Common myeloid progenitor, CD34-positive (primary cell): ENCODE data around the gene FOXP4.
A peak's percentile ranks its signal among the peaks of the same experiment; 100 is the strongest.

Source experiments
- CTCF ChIA-PET: fragments of 350-600 bp; sonication (Branson Sonifier 250); formaldehyde crosslinking; loops from one replicate; lab custom pipeline; 2021; ENCODE audit warnings: antibody characterized with exemption; lab: Charles Lee
- POLR2A ChIA-PET: fragments of 350-600 bp; sonication (Branson Sonifier 250); formaldehyde crosslinking; loops from one replicate; lab custom pipeline; 2021; ENCODE audit warnings: antibody characterized with exemption; lab: Charles Lee
- DNase-seq, 3 donors: peaks; one replicate each; pipeline versions ENCODE4 v3.0.0 to v3.0.0-alpha.2; 2013
- H3K27ac ChIP-seq, 2 experiments: 1 replicate in 1 of 2; 2 replicates in 1 of 2; pipeline ENCODE4 v1.7.0; 2013; ENCODE audit warnings: inconsistent platforms in 2 of 2, low read length in 2 of 2, mild to moderate bottlenecking in 2 of 2, low read depth in 1 of 2, moderate library complexity in 1 of 2; ENCODE audit not compliant: severe bottlenecking in 2 of 2, insufficient read depth in 1 of 2, poor library complexity in 1 of 2
- H3K27me3 ChIP-seq, 5 experiments: replicated peaks in 2 of 5; 1 replicate in 3 of 5; 2 replicates in 2 of 5; pipeline versions ENCODE4 v1.6.1 to v1.7.0; 2013; ENCODE audit warnings: low read length in 4 of 5, mild to moderate bottlenecking in 2 of 5, moderate library complexity in 2 of 5, inconsistent platforms in 1 of 5; ENCODE audit not compliant: insufficient read depth in 5 of 5, control insufficient read depth in 4 of 5
- H3K36me3 ChIP-seq, 4 experiments: 1 replicate in 2 of 4; 2 replicates in 2 of 4; pipeline versions ENCODE4 v1.6.1 to v1.7.0; 2013; ENCODE audit warnings: low read length in 3 of 4, control low read depth in 1 of 4, mild to moderate bottlenecking in 1 of 4; ENCODE audit not compliant: control insufficient read depth in 4 of 4, insufficient read depth in 4 of 4
- H3K4me1 ChIP-seq, 4 experiments: 1 replicate in 3 of 4; 2 replicates in 1 of 4; pipeline versions ENCODE4 v1.6.1 to v1.7.1; 2013; ENCODE audit warnings: low read length in 3 of 4, mild to moderate bottlenecking in 3 of 4, control low read depth in 1 of 4, inconsistent platforms in 1 of 4, moderate library complexity in 1 of 4; ENCODE audit not compliant: control insufficient read depth in 4 of 4, insufficient read depth in 4 of 4; ENCODE audit errors: control extremely low read depth in 1 of 4
- H3K4me3 ChIP-seq, 7 experiments: 1 replicate in 4 of 7; 2 replicates in 3 of 7; pipeline versions ENCODE4 v1.5.1 to v1.7.0; 2013; ENCODE audit warnings: mild to moderate bottlenecking in 7 of 7, low read length in 6 of 7, moderate library complexity in 6 of 7, inconsistent platforms in 2 of 7, low read depth in 2 of 7, control low read depth in 1 of 7; ENCODE audit not compliant: insufficient read depth in 4 of 7, control insufficient read depth in 1 of 7; ENCODE audit errors: extremely low read depth in 1 of 7
- H3K9me3 ChIP-seq, 5 experiments: 1 replicate in 4 of 5; 2 replicates in 1 of 5; pipeline versions ENCODE4 v1.6.1 to v1.7.1; 2013; ENCODE audit warnings: low read length in 4 of 5, mild to moderate bottlenecking in 2 of 5, inconsistent platforms in 1 of 5, low read depth in 1 of 5, moderate library complexity in 1 of 5; ENCODE audit not compliant: control insufficient read depth in 4 of 5, insufficient read depth in 2 of 5; ENCODE audit errors: control extremely low read depth in 1 of 5
- whole genome bisulfite sequencing: methylation state at CpG from one replicate; pipeline ENCODE4 v1.1.5; 2013; ENCODE audit not compliant: insufficient coverage; 5-methylcytosine and 5-hydroxymethylcytosine counted together

The FOXP4 gene

DNA sequence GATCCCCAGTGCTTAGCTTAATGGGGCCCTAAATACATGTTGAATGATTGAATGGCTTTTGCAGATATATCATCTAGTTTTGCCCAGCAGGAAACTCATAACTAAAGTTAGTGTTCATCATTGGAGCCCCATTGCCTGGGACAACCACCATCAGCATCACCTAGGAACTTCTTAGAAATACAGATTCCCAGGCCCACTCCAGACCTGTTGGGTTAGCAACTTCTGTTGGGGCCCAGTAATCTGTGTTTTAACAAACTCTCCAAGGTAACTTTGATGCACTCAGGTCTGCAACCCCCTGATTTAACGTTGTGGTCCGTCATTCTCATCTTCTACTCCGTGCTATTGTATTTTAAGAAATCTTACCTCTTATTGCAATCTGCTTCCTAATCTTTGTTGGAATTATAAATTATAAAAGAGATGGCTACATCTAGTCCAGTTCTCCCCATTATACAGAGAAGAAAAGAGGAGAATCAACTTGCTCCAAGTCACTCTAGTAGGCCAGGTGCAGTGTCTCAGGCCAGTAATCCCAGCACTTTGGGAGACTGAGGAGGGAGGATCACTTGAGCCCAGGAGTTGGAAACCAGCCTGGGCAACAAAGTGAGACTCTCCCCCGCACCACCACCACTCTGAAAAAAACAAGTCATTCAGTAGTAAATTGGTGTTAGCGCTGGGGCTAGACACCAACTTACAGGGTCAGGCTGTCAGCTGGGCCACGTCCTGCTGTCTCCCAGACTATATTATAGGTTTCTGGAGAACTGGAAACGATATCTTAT lies 13.7 kb downstream of the FOXP4 start:
- peak overlapping the region in 6 of 7 experiments; percentile 34 to 89 (median 70) for H3K4me3 ChIP-seq
- no peak for DNase-seq
- ChIA-PET CTCF (interaction anchor here (0.6 kb wide), 1 partner anchor 100 kb away, joined by 3 read pairs; no protein-coding TSS in a partner anchor), POLR2A (interaction anchor here (1.0 kb wide), 1 partner anchor 11 kb away, joined by 4 read pairs; no protein-coding TSS in a partner anchor)
- no peaks in the 10 kb centered on the region for H3K9me3 ChIP-seq
- no peak overlapping the region for H3K27ac ChIP-seq
- H3K4me1 ChIP-seq: peaks cover 0 to 34% (median 18%) of the 10 kb centered on the region in 4 experiments
- 27% methylated on average over 2 of the region's 7 CpGs for WGBS
- H3K36me3 ChIP-seq: no peaks in the 10 kb centered on the region
- peaks cover 0 to 3% (median 0%) of the 10 kb centered on the region in 5 experiments for H3K27me3 ChIP-seq

DNA sequence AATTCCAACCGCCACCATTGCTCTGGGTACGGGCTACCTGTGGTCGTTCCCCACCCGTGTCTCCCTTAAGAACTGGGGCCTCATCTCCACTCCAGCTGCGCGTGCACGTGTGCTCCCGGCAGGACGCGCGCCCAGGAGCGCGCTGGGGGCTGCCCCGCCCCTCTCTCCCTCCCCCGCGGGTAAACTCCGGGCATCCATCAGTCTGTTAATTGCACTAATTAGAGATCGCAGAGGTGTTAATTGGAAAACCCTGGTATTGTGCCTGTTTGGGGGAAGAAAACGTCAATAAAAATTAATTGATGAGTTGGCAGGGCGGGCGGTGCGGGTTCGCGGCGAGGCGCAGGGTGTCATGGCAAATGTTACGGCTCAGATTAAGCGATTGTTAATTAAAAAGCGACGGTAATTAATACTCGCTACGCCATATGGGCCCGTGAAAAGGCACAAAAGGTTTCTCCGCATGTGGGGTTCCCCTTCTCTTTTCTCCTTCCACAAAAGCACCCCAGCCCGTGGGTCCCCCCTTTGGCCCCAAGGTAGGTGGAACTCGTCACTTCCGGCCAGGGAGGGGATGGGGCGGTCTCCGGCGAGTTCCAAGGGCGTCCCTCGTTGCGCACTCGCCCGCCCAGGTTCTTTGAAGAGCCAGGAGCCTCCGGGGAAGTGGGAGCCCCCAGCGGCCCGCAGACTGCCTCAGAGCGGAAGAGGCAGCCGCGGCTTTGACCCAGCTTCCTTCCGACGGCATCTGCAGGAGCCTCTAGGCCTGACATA lies 14.4 kb downstream of the FOXP4 start:
- DNase-seq: peak; percentile 93 to 97 (median 96)
- WGBS: 2% methylated on average over 42 of the region's 53 CpGs
- H3K27me3 ChIP-seq: peaks cover 0 to 3% (median 0%) of the 10 kb centered on the region in 5 experiments
- peak overlapping the region; percentile 34 to 89 (median 70) for H3K4me3 ChIP-seq
- H3K4me1 ChIP-seq: peaks cover 0 to 34% (median 18%) of the 10 kb centered on the region in 4 experiments
- ChIA-PET CTCF (interaction anchor here (0.6 to 1.5 kb wide), 6 partner anchors 19 to 192 kb away, joined by 3 to 6 read pairs (median 4); no protein-coding TSS in a partner anchor), POLR2A (interaction anchor here (0.6 to 1.0 kb wide), 3 partner anchors 12 to 254 kb away, joined by 3 to 4 read pairs (median 4); no protein-coding TSS in a partner anchor)
- H3K9me3 ChIP-seq: no peaks in the 10 kb centered on the region
- peaks cover 0 to 2% (median under 1%) of the 10 kb centered on the region in 4 experiments for H3K36me3 ChIP-seq
- peak overlapping the region; percentile 9 to 72 for H3K27ac ChIP-seq

DNA sequence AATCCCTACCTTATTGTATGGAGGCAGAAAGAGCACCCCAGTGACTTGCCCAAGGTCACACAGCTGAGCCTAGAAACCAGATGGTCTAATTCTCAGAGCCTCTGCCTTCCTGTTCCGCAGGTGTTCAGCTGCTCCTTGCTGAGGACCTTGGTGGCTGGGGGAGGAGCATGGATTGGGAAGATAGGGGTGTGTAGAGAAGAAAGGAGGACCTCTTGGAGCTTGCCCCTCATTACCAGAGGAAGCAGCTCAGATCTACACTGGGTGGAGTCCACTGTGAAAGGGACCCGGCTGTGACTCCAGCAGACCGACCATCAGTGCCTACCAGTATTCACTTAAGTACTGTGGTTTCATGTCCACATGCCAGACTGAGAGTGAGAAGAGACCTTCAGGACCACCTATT lies 15.2 kb downstream of the FOXP4 start:
- Histone ChIP-seq H3K9me3 (no peaks in the 10 kb centered on the region), H3K4me3 (peak overlapping the region in 5 of 7 experiments; percentile 61 to 89 (median 70)), H3K27me3 (peaks cover 0 to 3% (median 0%) of the 10 kb centered on the region in 5 experiments), H3K36me3 (peaks cover 0 to 9% (median 3%) of the 10 kb centered on the region in 4 experiments), H3K27ac (no peak overlapping the region), H3K4me1 (peaks cover 0 to 34% (median 18%) of the 10 kb centered on the region in 4 experiments)
- POLR2A ChIA-PET: interaction anchor here (0.6 to 1.0 kb wide), 2 partner anchors 14 to 255 kb away, joined by 3 to 4 read pairs; no protein-coding TSS in a partner anchor
- CTCF ChIA-PET: interaction anchor here (1.0 to 1.5 kb wide), 7 partner anchors 17 to 193 kb away, joined by 3 to 6 read pairs (median 4); no protein-coding TSS in a partner anchor
- DNase-seq: no peak
- WGBS: 100% methylated on average over 2 of the region's 3 CpGs

- peaks cover 0 to 3% (median 0%) of the 10 kb centered on the region in 5 experiments for H3K27me3 ChIP-seq
- peaks cover 0 to 16% (median 9%) of the 10 kb centered on the region in 4 experiments for H3K36me3 ChIP-seq
- DNase-seq: no peak
- H3K4me1 ChIP-seq: peaks cover 0 to 34% (median 18%) of the 10 kb centered on the region in 4 experiments
- ChIA-PET POLR2A (no interaction called here), CTCF (interaction anchor here (0.8 to 1.5 kb wide), 7 partner anchors 10 to 194 kb away, joined by 3 to 6 read pairs (median 3); no protein-coding TSS in a partner anchor)
- no peak overlapping the region for H3K27ac ChIP-seq
- H3K4me3 ChIP-seq: no peak overlapping the region
- H3K9me3 ChIP-seq: no peaks in the 10 kb centered on the region
- 100% methylated on average over 7 of the region's 10 CpGs for WGBS
Measured at GRCh38 chr6:41561931-41562911, 16.0 kb downstream of the FOXP4 start.

GRCh38 chr6:41563060-41563776 lies 17.0 kb downstream of the FOXP4 start:
- H3K9me3 ChIP-seq: no peaks in the 10 kb centered on the region
- H3K4me3 ChIP-seq: no peak overlapping the region
- H3K27me3 ChIP-seq: peaks cover 0 to 3% (median 0%) of the 10 kb centered on the region in 5 experiments
- 94% methylated on average over 7 of the region's 8 CpGs for WGBS
- ChIA-PET POLR2A (no interaction called here), CTCF (interaction anchor here (0.8 kb wide), 2 partner anchors 9 to 137 kb away, joined by 3 to 4 read pairs; no protein-coding TSS in a partner anchor)
- DNase-seq: no peak
- peaks cover 0 to 19% (median 11%) of the 10 kb centered on the region in 4 experiments for H3K36me3 ChIP-seq
- H3K27ac ChIP-seq: no peak overlapping the region
- H3K4me1 ChIP-seq: peaks cover 0 to 34% (median 18%) of the 10 kb centered on the region in 4 experiments
